COR-L47 (cell line): Measurements from ENCODE around the gene ABCD3.
A peak's percentile ranks its signal among the peaks of the same experiment; 100 is the strongest.

ENCODE experiments used
- DNase-seq: peaks from one replicate; lab custom pipeline; 2025; lab: John Stamatoyannopoulos, UW

ABCD3 gene

GRCh38 chr1:94463056-94463764 lies 45.0 kb downstream of the ABCD3 start:
- DNase-seq = no peak

- DNase-seq = no peak
Observed at GRCh38 chr1:94463765-94464330, 45.7 kb downstream of the ABCD3 start.

- no peak for DNase-seq
Observed at GRCh38 chr1:94468708-94469107, 50.5 kb downstream of the ABCD3 start.

- DNase-seq = no peak
Observed at GRCh38 chr1:94471271-94471670, 53.1 kb downstream of the ABCD3 start.

- DNase-seq = no peak
Observed at GRCh38 chr1:94475232-94475631, 57.0 kb downstream of the ABCD3 start.

GRCh38 chr1:94479682-94480081 lies 61.5 kb downstream of the ABCD3 start:
- no peak for DNase-seq

- DNase-seq = peak; percentile 26
Observed at GRCh38 chr1:94481473-94481933, 63.3 kb downstream of the ABCD3 start.

GRCh38 chr1:94486990-94487389 lies 68.8 kb downstream of the ABCD3 start:
- no peak for DNase-seq

GRCh38 chr1:94490556-94490955 lies 72.4 kb downstream of the ABCD3 start:
- DNase-seq = no peak

- DNase-seq = no peak
Observed at GRCh38 chr1:94496076-94496755, 78.0 kb downstream of the ABCD3 start.

- no peak for DNase-seq
Observed at GRCh38 chr1:94501426-94501825, 83.2 kb downstream of the ABCD3 start.

- no peak for DNase-seq
Observed at GRCh38 chr1:94501935-94502334, 83.7 kb downstream of the ABCD3 start.

- no peak for DNase-seq
Observed at GRCh38 chr1:94503153-94503552, 85.0 kb downstream of the ABCD3 start.

- DNase-seq = no peak
Observed at GRCh38 chr1:94504601-94505000, 86.4 kb downstream of the ABCD3 start.

- no peak for DNase-seq
Observed at GRCh38 chr1:94512816-94513215, 94.6 kb downstream of the ABCD3 start.

GRCh38 chr1:94514095-94514727 lies 96.0 kb downstream of the ABCD3 start:
- DNase-seq = peak; percentile 3

GRCh38 chr1:94515296-94515947 lies 97.2 kb downstream of the ABCD3 start:
- DNase-seq = no peak

- DNase-seq = no peak
Observed at GRCh38 chr1:94519351-94519750, 101.2 kb downstream of the ABCD3 start.

GRCh38 chr1:94522304-94522703 lies 104.1 kb downstream of the ABCD3 start:
- DNase-seq = peak; percentile 41

- no peak for DNase-seq
Observed at GRCh38 chr1:94524531-94524930, 106.3 kb downstream of the ABCD3 start.

- no peak for DNase-seq
Observed at GRCh38 chr1:94526152-94526980, 108.2 kb downstream of the ABCD3 start.
